Measurements from ENCODE around the gene TTLL9.

Gene TTLL9

GRCh38 chr20:31879143-31879987, 8.9 kb downstream of the TTLL9 start:
- DNase-seq (ENCODE audit: low spot score): peak; percentile 94

GRCh38 chr20:31881945-31882344, 11.5 kb downstream of the TTLL9 start:
- DNase-seq (ENCODE audit: low spot score): no peak

GRCh38 chr20:31883829-31884228, 13.4 kb downstream of the TTLL9 start:
- DNase-seq (ENCODE audit: low spot score): no peak

- DNase-seq (ENCODE audit: low spot score): no peak
Measured at GRCh38 chr20:31890646-31891045, 20.2 kb downstream of the TTLL9 start.

GRCh38 chr20:31894980-31895675, 24.7 kb downstream of the TTLL9 start:
- peak; percentile 34 for DNase-seq (ENCODE audit: low spot score)

GRCh38 chr20:31896049-31896448, 25.6 kb downstream of the TTLL9 start:
- DNase-seq (ENCODE audit: low spot score): no peak

GRCh38 chr20:31897541-31897940, 27.1 kb downstream of the TTLL9 start:
- DNase-seq (ENCODE audit: low spot score): no peak

- DNase-seq (ENCODE audit: low spot score): no peak
Measured at GRCh38 chr20:31901615-31902014, 31.2 kb downstream of the TTLL9 start.

GRCh38 chr20:31903627-31904386, 33.4 kb downstream of the TTLL9 start:
- DNase-seq (ENCODE audit: low spot score): no peak

GRCh38 chr20:31906001-31906400, 35.6 kb downstream of the TTLL9 start:
- no peak for DNase-seq (ENCODE audit: low spot score)

GRCh38 chr20:31907046-31907445, 36.6 kb downstream of the TTLL9 start:
- DNase-seq (ENCODE audit: low spot score): no peak

- DNase-seq (ENCODE audit: low spot score): no peak
Measured at GRCh38 chr20:31908016-31908415, 37.6 kb downstream of the TTLL9 start.

GRCh38 chr20:31908424-31908823, 38.0 kb downstream of the TTLL9 start:
- no peak for DNase-seq (ENCODE audit: low spot score)

- no peak for DNase-seq (ENCODE audit: low spot score)
Measured at GRCh38 chr20:31909253-31910070, 39.0 kb downstream of the TTLL9 start.

- no peak for DNase-seq (ENCODE audit: low spot score)
Measured at GRCh38 chr20:31910071-31910803, 39.8 kb downstream of the TTLL9 start.

GRCh38 chr20:31913431-31914157, 43.2 kb downstream of the TTLL9 start:
- DNase-seq (ENCODE audit: low spot score): no peak

GRCh38 chr20:31914170-31914569, 43.7 kb downstream of the TTLL9 start:
- no peak for DNase-seq (ENCODE audit: low spot score)

- DNase-seq (ENCODE audit: low spot score): no peak
Measured at GRCh38 chr20:31915491-31916280, 45.3 kb downstream of the TTLL9 start.

- no peak for DNase-seq (ENCODE audit: low spot score)
Measured at GRCh38 chr20:31916708-31917107, 46.3 kb downstream of the TTLL9 start.
